22Rv1 (cell line): ENCODE measurements around the gene RIT2.

Source experiments
- CTCF ChIP-seq: fragments of 450-650 bp; IDR thresholded peaks from 2 replicates; pipeline ENCODE4 v1.5.1; 2017; ENCODE audit warnings: mild to moderate bottlenecking
- ZFX ChIP-seq: fragments of 450-650 bp; IDR thresholded peaks from 2 replicates; pipeline ENCODE4 v1.6.1; 2017; ENCODE audit warnings: antibody characterized with exemption, borderline replicate concordance

GRCh38 chr18:43113220-43113895, 2.1 kb downstream of the RIT2 start:
- TF ChIP-seq CTCF (no peak), ZFX (no peak)
